HG03457 (cell line): ENCODE measurements around the gene MST1.

ENCODE experiments used
- ATAC-seq: cut with Tn5 transposase; IDR thresholded peaks from one replicate; pipeline ENCODE4 v1.9.1; 2021; ENCODE audit warnings: moderate number of reproducible peaks; ENCODE audit not compliant: unreplicated experiment

Gene MST1

DNA sequence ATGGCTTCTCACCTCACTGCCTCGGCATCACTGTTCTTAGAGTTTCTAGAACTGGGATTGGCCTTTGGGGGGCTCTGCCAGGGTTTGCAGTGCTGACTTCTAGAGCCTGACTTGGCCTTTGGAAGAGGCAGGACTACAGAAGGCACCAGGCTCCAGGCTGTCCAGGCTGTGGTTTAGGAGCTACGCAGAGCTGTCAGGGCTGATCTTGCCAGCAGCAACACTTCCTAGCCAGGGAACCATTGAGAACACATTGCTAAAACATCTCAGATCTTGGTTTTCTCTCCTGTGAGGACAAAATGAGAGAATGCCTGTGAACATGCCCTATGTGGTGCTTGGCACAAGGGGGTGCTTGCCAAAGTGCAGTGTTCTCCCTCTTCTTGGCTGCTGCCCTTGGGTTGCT, 49.7 kb downstream of the MST1 start:
- ATAC-seq = no peak

DNA sequence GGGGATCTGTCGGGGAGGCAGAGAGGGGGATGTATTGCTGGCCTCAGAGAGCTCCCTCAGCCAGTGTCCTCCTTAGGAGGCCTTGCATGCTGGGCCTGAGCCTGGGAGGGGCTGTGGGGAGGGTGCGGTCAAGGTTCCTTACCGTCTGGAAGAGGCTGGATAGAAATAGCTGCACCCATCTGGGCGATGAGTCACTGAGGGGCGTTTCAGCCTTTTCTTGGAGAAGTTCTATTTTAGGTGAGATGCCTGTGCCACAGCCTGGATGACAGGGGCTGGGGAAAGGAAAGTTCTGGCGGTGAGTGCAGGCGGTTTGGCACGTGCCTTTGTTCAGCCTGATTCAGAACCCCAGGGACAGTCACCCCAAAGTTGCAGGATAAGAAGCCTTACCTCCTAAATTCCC, 50.8 kb downstream of the MST1 start:
- no peak for ATAC-seq

DNA sequence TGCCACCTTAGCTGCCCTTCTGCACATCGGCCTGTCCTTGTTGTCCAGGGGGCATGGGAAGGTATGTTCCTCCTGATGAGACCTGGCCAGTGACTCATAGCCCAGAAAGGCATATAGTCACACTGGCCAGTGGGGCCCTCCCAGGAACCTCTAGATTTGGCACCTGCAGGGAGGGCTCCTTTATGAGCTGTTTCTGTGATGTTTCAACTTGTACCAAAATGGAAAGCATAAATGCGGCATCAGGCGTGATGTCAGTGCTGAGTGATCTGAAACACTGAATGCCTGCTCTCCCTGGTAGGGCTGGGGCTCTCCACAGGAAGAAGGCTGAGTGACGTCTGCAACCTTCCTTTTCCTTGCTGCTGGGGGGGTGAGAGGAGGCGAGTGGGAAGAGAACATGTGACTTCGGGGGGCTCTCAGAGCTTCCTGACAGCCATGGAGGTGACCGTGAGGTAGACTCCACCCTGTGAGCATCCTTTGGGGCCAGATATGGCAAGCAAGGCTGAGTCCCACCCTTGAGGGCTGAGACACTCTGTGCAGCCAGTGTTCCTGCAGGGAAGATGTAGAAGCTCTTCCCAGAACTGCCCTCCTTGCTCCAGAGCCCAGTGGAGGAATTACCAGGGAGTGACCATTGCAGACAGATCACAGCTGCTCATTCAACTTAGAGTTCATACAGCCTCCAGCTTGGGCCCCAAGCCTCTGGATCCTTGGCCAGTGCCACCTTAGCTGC, 52.2 kb downstream of the MST1 start:
- ATAC-seq = no peak

DNA sequence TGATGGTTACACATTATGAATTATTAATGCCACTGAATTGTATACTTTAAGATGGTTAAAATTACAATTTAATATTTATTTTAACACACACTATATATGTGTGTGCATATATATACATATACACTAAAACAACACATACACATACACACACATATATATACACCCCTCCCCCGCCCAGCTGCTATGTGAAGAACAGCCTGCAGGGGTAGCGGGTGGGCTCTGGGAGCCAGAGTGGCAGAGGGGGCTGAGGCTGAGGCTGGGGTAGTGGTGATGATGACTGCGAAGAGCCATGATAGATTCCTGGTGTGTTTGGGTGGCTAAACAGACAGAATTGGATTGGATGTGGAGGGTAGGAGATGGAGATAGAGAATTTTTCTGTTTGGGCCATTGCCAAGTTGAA, 54.5 kb downstream of the MST1 start:
- no peak for ATAC-seq
